Glutamatergic neuron (in vitro differentiated cells): Measurements from ENCODE around the gene PEAK1. TPM values are rescaled to one million over a fixed set of nuclear protein-coding genes. Genes with fewer than 3 reads are reported as not detected.

ENCODE experiments used
- DNase-seq: peaks from one replicate; pipeline ENCODE4 v3.0.0; 2022
- H3K27ac Mint-ChIP-seq: one replicate; pipeline ENCODE4 v1.8.0; 2020; ENCODE audit warnings: mild to moderate bottlenecking, mixed read lengths, inconsistent platforms; ENCODE audit not compliant: unreplicated experiment
- H3K27me3 Mint-ChIP-seq: one replicate; pipeline ENCODE4 v1.8.0; 2020; ENCODE audit warnings: mild to moderate bottlenecking, moderate library complexity, mixed read lengths, inconsistent platforms; ENCODE audit not compliant: unreplicated experiment
- H3K36me3 Mint-ChIP-seq: one replicate; pipeline ENCODE4 v1.8.0; 2020; ENCODE audit warnings: mild to moderate bottlenecking, mixed read lengths, inconsistent platforms; ENCODE audit not compliant: unreplicated experiment
- H3K4me1 Mint-ChIP-seq: one replicate; pipeline ENCODE4 v1.8.0; 2020; ENCODE audit warnings: mild to moderate bottlenecking, low read depth, mixed read lengths, inconsistent platforms; ENCODE audit not compliant: unreplicated experiment
- H3K4me3 Mint-ChIP-seq: one replicate; pipeline ENCODE4 v1.8.0; 2020; ENCODE audit warnings: mild to moderate bottlenecking, mixed read lengths, inconsistent platforms; ENCODE audit not compliant: unreplicated experiment
- H3K9me3 Mint-ChIP-seq: one replicate; pipeline ENCODE4 v1.8.0; 2020; ENCODE audit warnings: mild to moderate bottlenecking, moderate library complexity, mixed read lengths, inconsistent platforms; ENCODE audit not compliant: unreplicated experiment
- total RNA-seq: library from RNA; stranded (reverse); fragmentation: NEBNext Ultra II Directional; extraction: Animal tissue kit (Norgen Biotek cat#: 25700); gene quantifications from one replicate; pipeline ENCODE4 v1.2.1, GENCODE V29; 2021; ENCODE audit not compliant: unreplicated experiment
- TF ChIP-seq, protein P1 (sequence below): fragments of 200-600 bp; sonication (generic); IDR thresholded peaks from one replicate; pipeline ENCODE4 v1.5.0; 2021; ENCODE audit not compliant: partially characterized antibody, unreplicated experiment

The PEAK1 gene
- total RNA-seq, 1 donor from 2014 or later = 110 TPM

DNA sequence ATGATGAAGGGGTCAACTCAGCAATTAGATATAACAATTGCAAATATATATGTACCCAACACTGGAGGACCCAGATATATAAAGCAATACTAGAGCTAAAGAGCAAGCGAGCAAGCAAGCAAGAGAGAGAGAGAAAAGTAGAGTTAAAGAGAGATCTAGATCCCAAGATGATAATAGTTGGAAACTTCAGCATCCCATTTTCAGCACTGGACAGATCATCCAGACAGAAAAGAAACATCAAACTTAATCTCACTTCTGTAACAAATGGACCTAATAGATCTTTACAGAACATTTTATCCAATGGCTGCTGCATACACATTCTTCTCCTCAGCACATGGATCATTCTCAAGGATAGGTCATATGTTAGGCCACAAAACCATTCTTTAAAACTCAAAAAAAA is 23.2 kb downstream of the PEAK1 start:
- H3K4me1 Mint-ChIP-seq = no peaks in the 10 kb centered on the region
- no peak for DNase-seq
- no peaks in the 10 kb centered on the region for H3K27me3 Mint-ChIP-seq
- peaks cover 42% of the 10 kb centered on the region for H3K36me3 Mint-ChIP-seq
- H3K27ac Mint-ChIP-seq = no peak overlapping the region
- TF ChIP-seq, protein P1, sequence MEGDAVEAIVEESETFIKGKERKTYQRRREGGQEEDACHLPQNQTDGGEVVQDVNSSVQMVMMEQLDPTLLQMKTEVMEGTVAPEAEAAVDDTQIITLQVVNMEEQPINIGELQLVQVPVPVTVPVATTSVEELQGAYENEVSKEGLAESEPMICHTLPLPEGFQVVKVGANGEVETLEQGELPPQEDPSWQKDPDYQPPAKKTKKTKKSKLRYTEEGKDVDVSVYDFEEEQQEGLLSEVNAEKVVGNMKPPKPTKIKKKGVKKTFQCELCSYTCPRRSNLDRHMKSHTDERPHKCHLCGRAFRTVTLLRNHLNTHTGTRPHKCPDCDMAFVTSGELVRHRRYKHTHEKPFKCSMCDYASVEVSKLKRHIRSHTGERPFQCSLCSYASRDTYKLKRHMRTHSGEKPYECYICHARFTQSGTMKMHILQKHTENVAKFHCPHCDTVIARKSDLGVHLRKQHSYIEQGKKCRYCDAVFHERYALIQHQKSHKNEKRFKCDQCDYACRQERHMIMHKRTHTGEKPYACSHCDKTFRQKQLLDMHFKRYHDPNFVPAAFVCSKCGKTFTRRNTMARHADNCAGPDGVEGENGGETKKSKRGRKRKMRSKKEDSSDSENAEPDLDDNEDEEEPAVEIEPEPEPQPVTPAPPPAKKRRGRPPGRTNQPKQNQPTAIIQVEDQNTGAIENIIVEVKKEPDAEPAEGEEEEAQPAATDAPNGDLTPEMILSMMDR = no peak
- no peak overlapping the region for H3K4me3 Mint-ChIP-seq
- peaks cover 14% of the 10 kb centered on the region for H3K9me3 Mint-ChIP-seq

- Mint-ChIP-seq H3K9me3 (peaks cover 14% of the 10 kb centered on the region), H3K27me3 (no peaks in the 10 kb centered on the region), H3K27ac (no peak overlapping the region), H3K4me3 (no peak overlapping the region), H3K4me1 (no peaks in the 10 kb centered on the region), H3K36me3 (peaks cover 39% of the 10 kb centered on the region)
- TF ChIP-seq, protein P1 = no peak
- DNase-seq = no peak
These were observed 24.7 kb downstream of the PEAK1 start for GRCh38 chr15:77395013-77395774.

DNA sequence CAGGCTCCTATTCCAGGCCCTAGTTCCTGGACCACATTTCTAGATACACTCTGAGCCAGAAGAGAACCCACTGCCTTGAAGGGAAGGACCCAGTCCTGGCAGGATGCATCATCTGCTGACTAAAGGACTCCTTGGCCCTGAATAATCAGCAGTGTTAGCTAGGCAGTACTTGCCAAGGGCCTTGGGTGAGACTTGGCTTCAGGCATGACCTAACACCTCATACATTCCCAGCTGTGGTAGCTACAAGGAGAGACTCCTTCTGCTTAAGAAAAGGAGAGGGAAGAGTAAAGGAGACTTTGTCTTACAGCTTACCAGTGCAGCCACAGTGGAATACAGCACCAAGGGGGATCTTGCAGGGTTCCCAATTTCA is 26.4 kb downstream of the PEAK1 start:
- no peaks in the 10 kb centered on the region for H3K27me3 Mint-ChIP-seq
- H3K4me1 Mint-ChIP-seq = no peaks in the 10 kb centered on the region
- TF ChIP-seq, protein P1 = no peak
- no peak for DNase-seq
- peaks cover 12% of the 10 kb centered on the region for H3K9me3 Mint-ChIP-seq
- no peak overlapping the region for H3K27ac Mint-ChIP-seq
- peaks cover 25% of the 10 kb centered on the region for H3K36me3 Mint-ChIP-seq
- H3K4me3 Mint-ChIP-seq = no peak overlapping the region

- DNase-seq = no peak
- Mint-ChIP-seq H3K36me3 (peaks cover 22% of the 10 kb centered on the region), H3K27me3 (no peaks in the 10 kb centered on the region), H3K9me3 (peaks cover 7% of the 10 kb centered on the region), H3K4me1 (no peaks in the 10 kb centered on the region), H3K27ac (no peak overlapping the region), H3K4me3 (no peak overlapping the region)
- TF ChIP-seq, protein P1 = no peak
These were observed 27.0 kb downstream of the PEAK1 start for GRCh38 chr15:77392762-77393470.
